Prostate gland (tissue), 2 donors: ENCODE measurements around the gene ARFRP1.

ENCODE experiments used
- POLR2A ChIP-seq: fragments of 450-650 bp; IDR thresholded peaks from one replicate; pipeline ENCODE4 v1.6.1; 2016; ENCODE audit warnings: antibody characterized with exemption, mild to moderate bottlenecking
- POLR2AphosphoS5 ChIP-seq: sonication (generic); formaldehyde crosslinking; IDR thresholded peaks from one replicate; pipeline ENCODE4 v1.6.1; 2017; ENCODE audit warnings: antibody characterized with exemption
- TF ChIP-seq, protein P1 (sequence below), 4 experiments: fragments of 200-600 bp in 2 of 4; fragments of 450-650 bp in 2 of 4; sonication (generic) in 2 of 4; IDR thresholded peaks; 1 replicate in 3 of 4; 2 replicates in 1 of 4; pipeline ENCODE4 v1.5.1; 2016 to 2019; ENCODE audit warnings: antibody characterized with exemption in 4 of 4, mild to moderate bottlenecking in 2 of 4, moderate library complexity in 2 of 4

DNA sequence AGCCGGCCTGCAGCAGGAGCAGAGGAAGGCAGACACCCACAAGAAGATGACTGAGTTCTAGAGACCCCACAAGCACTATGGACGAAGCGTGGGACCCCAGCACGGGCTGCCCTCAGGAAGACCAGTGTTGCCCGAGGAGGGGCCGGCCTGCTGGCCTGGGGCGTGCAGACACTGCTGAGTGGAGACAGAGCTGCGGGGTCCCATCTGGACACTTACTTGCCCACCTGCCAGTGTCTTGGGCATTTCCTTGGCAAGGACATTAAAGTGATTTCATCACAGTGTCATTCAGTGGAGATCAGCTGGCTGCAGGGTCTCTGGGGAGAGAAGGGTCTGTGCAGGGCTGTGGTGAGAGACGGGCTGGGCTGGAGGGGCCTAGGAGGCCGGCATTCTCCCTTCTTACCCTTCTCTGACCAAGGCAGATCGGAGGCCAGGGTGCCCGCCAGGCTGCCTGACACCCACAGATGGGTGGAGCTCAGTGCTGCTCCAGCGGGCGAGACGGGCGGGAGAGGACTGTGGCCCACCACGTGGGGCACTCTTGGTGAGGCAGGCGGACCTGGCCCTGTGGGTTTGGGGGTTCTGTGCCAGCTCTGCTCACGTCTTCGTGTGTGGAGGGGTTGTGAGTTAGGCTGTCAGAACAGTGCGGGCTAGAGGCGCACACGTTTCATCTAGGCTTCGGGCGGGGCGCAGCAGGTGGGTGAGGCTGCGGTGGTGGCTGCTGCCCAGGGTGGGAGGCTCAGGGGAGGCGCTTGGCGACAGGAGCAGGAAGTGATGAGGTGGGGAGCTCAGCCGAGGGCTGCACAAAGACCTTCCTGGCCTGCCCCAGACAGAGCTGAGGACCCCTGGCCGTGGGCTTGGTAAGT is 28.3 kb upstream of the ARFRP1 start, which contains the start of gene LIME1:
- TF ChIP-seq, protein P1, sequence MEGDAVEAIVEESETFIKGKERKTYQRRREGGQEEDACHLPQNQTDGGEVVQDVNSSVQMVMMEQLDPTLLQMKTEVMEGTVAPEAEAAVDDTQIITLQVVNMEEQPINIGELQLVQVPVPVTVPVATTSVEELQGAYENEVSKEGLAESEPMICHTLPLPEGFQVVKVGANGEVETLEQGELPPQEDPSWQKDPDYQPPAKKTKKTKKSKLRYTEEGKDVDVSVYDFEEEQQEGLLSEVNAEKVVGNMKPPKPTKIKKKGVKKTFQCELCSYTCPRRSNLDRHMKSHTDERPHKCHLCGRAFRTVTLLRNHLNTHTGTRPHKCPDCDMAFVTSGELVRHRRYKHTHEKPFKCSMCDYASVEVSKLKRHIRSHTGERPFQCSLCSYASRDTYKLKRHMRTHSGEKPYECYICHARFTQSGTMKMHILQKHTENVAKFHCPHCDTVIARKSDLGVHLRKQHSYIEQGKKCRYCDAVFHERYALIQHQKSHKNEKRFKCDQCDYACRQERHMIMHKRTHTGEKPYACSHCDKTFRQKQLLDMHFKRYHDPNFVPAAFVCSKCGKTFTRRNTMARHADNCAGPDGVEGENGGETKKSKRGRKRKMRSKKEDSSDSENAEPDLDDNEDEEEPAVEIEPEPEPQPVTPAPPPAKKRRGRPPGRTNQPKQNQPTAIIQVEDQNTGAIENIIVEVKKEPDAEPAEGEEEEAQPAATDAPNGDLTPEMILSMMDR (IDR thresholded peaks at IDR 0.05): no peak
- no peak for TF ChIP-seq POLR2A
- TF ChIP-seq POLR2AphosphoS5: no peak
